DND-41 (cell line): Measurements from ENCODE around the gene PTH2.

Experiments
- EZH2 ChIP-seq: IDR thresholded peaks from 3 replicates; pipeline ENCODE4 v1.6.1; 2012; ENCODE audit warnings: borderline replicate concordance, low read depth, mild to moderate bottlenecking, moderate library complexity, low read length, inconsistent platforms; ENCODE audit not compliant: severe bottlenecking
- TF ChIP-seq, protein P1 (sequence below): IDR thresholded peaks from 2 replicates; pipeline ENCODE4 v1.5.1; 2012; ENCODE audit warnings: borderline replicate concordance, low read length, moderate library complexity, mild to moderate bottlenecking; ENCODE audit not compliant: poor library complexity, severe bottlenecking; ENCODE audit errors: extremely low read depth

DNA sequence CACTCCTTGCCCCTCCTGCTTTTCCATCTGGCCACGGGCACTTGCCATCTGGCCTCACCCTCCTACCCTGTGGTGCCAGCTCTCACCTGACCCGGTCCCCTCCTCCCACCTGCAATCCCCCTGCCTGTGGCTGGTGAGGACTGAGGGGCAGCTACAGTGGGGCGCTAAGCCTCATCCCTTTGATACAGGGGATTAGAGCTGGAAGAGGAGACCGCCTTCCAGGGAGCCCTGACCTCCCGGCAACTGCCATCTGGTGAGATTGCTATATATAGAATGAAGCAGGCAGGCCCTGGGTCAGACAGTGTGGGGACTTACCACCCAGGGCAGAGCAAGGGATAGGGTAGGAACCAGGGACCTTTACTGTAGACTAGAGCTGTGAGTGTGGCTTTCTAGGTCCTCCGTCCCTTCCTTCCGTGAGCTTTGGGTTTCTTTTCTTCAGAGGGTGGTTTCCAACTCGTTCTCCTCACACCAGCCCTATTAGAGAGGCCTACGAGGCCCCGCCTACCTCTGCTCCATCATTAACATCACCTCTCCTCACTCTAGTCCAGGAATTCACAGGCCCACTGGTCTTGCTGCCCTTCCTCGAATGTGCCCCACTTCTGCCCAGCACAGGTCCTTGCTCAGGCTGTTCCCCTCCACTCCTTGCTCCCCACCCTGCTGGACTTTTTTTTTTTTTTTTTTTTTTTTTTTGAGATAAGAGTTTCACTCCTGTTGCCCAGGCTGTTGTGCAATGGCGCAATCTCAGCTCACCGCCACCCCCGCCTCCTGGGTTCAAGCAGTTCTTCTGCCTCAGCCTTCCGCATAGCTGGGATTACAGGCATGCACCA lies 27.4 kb downstream of the PTH2 start:
- TF ChIP-seq, protein P1, sequence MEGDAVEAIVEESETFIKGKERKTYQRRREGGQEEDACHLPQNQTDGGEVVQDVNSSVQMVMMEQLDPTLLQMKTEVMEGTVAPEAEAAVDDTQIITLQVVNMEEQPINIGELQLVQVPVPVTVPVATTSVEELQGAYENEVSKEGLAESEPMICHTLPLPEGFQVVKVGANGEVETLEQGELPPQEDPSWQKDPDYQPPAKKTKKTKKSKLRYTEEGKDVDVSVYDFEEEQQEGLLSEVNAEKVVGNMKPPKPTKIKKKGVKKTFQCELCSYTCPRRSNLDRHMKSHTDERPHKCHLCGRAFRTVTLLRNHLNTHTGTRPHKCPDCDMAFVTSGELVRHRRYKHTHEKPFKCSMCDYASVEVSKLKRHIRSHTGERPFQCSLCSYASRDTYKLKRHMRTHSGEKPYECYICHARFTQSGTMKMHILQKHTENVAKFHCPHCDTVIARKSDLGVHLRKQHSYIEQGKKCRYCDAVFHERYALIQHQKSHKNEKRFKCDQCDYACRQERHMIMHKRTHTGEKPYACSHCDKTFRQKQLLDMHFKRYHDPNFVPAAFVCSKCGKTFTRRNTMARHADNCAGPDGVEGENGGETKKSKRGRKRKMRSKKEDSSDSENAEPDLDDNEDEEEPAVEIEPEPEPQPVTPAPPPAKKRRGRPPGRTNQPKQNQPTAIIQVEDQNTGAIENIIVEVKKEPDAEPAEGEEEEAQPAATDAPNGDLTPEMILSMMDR = no peak
- no peak for TF ChIP-seq EZH2
